ENCODE results near the gene DDAH1. TPM values are rescaled to one million over a fixed set of nuclear protein-coding genes. Genes with fewer than 3 reads are reported as not detected.
A peak's percentile ranks its signal among the peaks of the same experiment; 100 is the strongest.

DDAH1 gene
- total and polyA plus RNA-seq, 2 of the 8 experiments (the other 6 are each of a cell fraction or from before 2014, with no cell fraction given), result 22.8 to 54.5 TPM

DNA sequence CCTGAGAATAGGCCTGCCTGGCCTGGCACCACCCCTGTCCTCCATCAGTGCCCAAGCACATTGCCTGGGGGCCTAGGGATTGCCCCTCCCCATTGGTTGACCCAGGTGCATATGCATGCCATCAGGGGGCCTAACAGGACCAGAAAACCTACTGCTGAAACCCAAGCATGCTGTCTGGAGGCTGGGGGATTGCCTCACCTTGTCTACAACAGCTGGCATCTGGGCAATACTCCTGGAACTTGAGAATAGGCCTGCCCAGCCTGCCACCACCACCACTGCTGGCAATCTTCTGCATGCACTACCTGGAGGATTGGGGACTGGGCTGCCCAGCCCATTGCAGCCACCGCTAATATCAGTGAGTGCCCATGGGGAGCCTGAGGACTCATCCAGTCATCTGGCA is 132.4 kb downstream of the DDAH1 start:
- Histone ChIP-seq H4K8ac (ENCODE audit: extremely low read depth, insufficient read depth, low read length) (peak overlapping the region; percentile 1; the same call in 1 of the 2 replicates), H3K27me3 (replicated peaks in 1 of 4; ENCODE audit: control insufficient read depth in 3 of 4, extremely low read depth in 1 of 4, insufficient read depth in 3 of 4, low read length in 3 of 4) (no peaks in the 10 kb centered on the region), H3K9me3 (ENCODE audit: insufficient read depth in 2 of 2, low read depth in 1 of 2, low read length in 1 of 2) (no peaks in the 10 kb centered on the region), H3K23me2 (ENCODE audit: low read depth, low read length) (no peaks in the 10 kb centered on the region), H2BK5ac (ENCODE audit: low read depth, low read length) (0 out of 2 replicates have a peak overlapping the region, but pooled peaks have one; percentile 9), H2BK12ac (ENCODE audit: low read depth, low read length) (peak overlapping the region; percentile 77; the same call in 1 of the 2 replicates), H3K14ac (ENCODE audit: insufficient read length) (no peak overlapping the region), H2BK120ac (replicated peaks; ENCODE audit: low read depth, low read length) (no peak overlapping the region), H3K4me3 (ENCODE audit: extremely low read depth in 1 of 4, insufficient read depth in 2 of 4, low read depth in 3 of 4, low read length in 4 of 4) (no peak overlapping the region), H3K4ac (replicated peaks; ENCODE audit: insufficient read length, low read depth, low read length) (no peak overlapping the region), H3K56ac (replicated peaks; ENCODE audit: insufficient read length, low read depth, low read length) (no peak overlapping the region), H3K4me2 (ENCODE audit: insufficient read depth in 1 of 2, low read depth in 2 of 2, low read length in 2 of 2) (no peak overlapping the region), H3K36me3 (ENCODE audit: control insufficient read depth in 2 of 4, insufficient read depth in 4 of 4, low read length in 3 of 4) (no peaks in the 10 kb centered on the region), H3K9ac (replicated peaks in 1 of 4; ENCODE audit: extremely low read depth in 1 of 4, low read depth in 3 of 4, low read length in 3 of 4) (no peak overlapping the region), H3K18ac (ENCODE audit: extremely low read depth, low read length) (no peak overlapping the region), H2BK20ac (ENCODE audit: low read length) (peak overlapping the region; percentile 37; the same call in 1 of the 2 replicates), H4K91ac (replicated peaks; ENCODE audit: insufficient read length, low read length) (no peak overlapping the region), H2AK5ac (ENCODE audit: low read depth, low read length) (0 out of 2 replicates have a peak overlapping the region, but pooled peaks have one; percentile 16), H3K23ac (ENCODE audit: insufficient read length) (no peak overlapping the region), H3K27ac (ENCODE audit: low read depth, low read length) (no peak overlapping the region), H2BK15ac (ENCODE audit: low read length) (peak overlapping the region; percentile 32; the same call in 1 of the 2 replicates), H3K79me1 (ENCODE audit: low read depth, low read length) (no peaks in the 10 kb centered on the region), H3K4me1 (replicated peaks in 1 of 4; ENCODE audit: control insufficient read depth in 3 of 4, insufficient read depth in 4 of 4, low read length in 3 of 4) (peaks cover 0 to 15% (median 1%) of the 10 kb centered on the region in 4 experiments; a peak in 4 of 7 replicates), H3K79me2 (ENCODE audit: control insufficient read depth in 1 of 2, insufficient read depth in 2 of 2, low read length in 2 of 2) (no peaks in the 10 kb centered on the region), H2AFZ (ENCODE audit: low read length) (no peak overlapping the region), H4K5ac (ENCODE audit: insufficient read length, low read depth, low read length) (no peak overlapping the region), H4K20me1 (replicated peaks in 1 of 2; ENCODE audit: control insufficient read depth in 1 of 2, insufficient read depth in 2 of 2, low read length in 2 of 2) (no peaks in the 10 kb centered on the region)
- WGBS, 2 experiments (ENCODE audit: extremely low coverage in 1 of 2, insufficient coverage in 1 of 2, insufficient read length in 1 of 2, insufficient replicate concordance in 2 of 2, low coverage in 1 of 2, low lambda C conversion rate in 2 of 2, missing lambda C conversion rate in 1 of 2), result 90% methylated on average over 1 of the region's 1 CpG; no CpG with 5 or more reads in 1 of the 2 experiments
- TF ChIP-seq CTBP2 (IDR thresholded peaks at IDR 0.05; ENCODE audit: borderline replicate concordance, insufficient read depth, insufficient read length, low read length) (no peak), HDAC2 (IDR thresholded peaks at IDR 0.05; ENCODE audit: borderline replicate concordance in 1 of 2, low read depth in 2 of 2, low read length in 2 of 2) (no peak), BRCA1 (IDR thresholded peaks at IDR 0.05; ENCODE audit: low read depth, low read length) (no peak), BCL11A (IDR thresholded peaks at IDR 0.05; ENCODE audit: low read depth in 2 of 2, low read length in 2 of 2) (no peak), GABPA (IDR thresholded peaks at IDR 0.05; ENCODE audit: borderline replicate concordance, insufficient read depth, low read length) (no peak), CBX8 (IDR thresholded peaks at IDR 0.05; ENCODE audit: borderline replicate concordance, low read depth, low read length) (no peak)
- TF ChIP-seq, protein P1, sequence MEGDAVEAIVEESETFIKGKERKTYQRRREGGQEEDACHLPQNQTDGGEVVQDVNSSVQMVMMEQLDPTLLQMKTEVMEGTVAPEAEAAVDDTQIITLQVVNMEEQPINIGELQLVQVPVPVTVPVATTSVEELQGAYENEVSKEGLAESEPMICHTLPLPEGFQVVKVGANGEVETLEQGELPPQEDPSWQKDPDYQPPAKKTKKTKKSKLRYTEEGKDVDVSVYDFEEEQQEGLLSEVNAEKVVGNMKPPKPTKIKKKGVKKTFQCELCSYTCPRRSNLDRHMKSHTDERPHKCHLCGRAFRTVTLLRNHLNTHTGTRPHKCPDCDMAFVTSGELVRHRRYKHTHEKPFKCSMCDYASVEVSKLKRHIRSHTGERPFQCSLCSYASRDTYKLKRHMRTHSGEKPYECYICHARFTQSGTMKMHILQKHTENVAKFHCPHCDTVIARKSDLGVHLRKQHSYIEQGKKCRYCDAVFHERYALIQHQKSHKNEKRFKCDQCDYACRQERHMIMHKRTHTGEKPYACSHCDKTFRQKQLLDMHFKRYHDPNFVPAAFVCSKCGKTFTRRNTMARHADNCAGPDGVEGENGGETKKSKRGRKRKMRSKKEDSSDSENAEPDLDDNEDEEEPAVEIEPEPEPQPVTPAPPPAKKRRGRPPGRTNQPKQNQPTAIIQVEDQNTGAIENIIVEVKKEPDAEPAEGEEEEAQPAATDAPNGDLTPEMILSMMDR (IDR thresholded peaks at IDR 0.05; ENCODE audit: control extremely low read depth in 1 of 3, insufficient read depth in 1 of 3, low read depth in 1 of 3, low read length in 3 of 3), result no peak
- FAIRE-seq (no peak), DNase-seq (ENCODE audit: low read depth in 1 of 2, low spot score in 2 of 2) (no peak)
- CTCF ChIA-PET (ENCODE audit: partially characterized antibody), result no interaction called here
- POLR2A ChIA-PET (ENCODE audit: partially characterized antibody), result no interaction called here
